RWPE2 (cell line): Measurements from ENCODE around the gene TARM1.
"Not testable (repeated sequence)": the region's sequence is repeated elsewhere in the genome, so short reads cannot be mapped to it uniquely, and the experiment has no call there.

ENCODE experiments used
- ATAC-seq: fragments of 200-7000 bp; cut with Tn5 transposase; 3 replicates; pipeline ENCODE4 v1.9.1; 2021; ENCODE audit warnings: low read depth
- DNase-seq: peaks from one replicate; pipeline ENCODE4 v3.0.0-alpha.2; 2020; ENCODE audit warnings: low spot score
- H3K27ac ChIP-seq: fragments of 450-650 bp; 2 replicates; pipeline ENCODE4 v1.5.1; 2017; ENCODE audit warnings: mild to moderate bottlenecking; ENCODE audit not compliant: poor library complexity, severe bottlenecking
- H3K27me3 ChIP-seq: fragments of 250-450 bp; sonication (Bioruptor Pico); 2 replicates; pipeline ENCODE4 v1.5.1; 2021; ENCODE audit warnings: mild to moderate bottlenecking, moderate library complexity; ENCODE audit not compliant: insufficient read depth, poor library complexity, severe bottlenecking
- H3K36me3 ChIP-seq: fragments of 250-450 bp; sonication (Bioruptor Pico); 2 replicates; pipeline ENCODE4 v1.5.1; 2020; ENCODE audit warnings: low read depth, mild to moderate bottlenecking, moderate library complexity
- H3K4me1 ChIP-seq: fragments of 250-450 bp; sonication (Bioruptor Pico); 2 replicates; pipeline ENCODE4 v1.5.1; 2021; ENCODE audit warnings: mild to moderate bottlenecking, moderate library complexity; ENCODE audit not compliant: insufficient read depth, poor library complexity, severe bottlenecking
- H3K4me3 ChIP-seq: fragments of 250-450 bp; sonication (Bioruptor Pico); 2 replicates; pipeline ENCODE4 v1.5.1; 2021; ENCODE audit warnings: mild to moderate bottlenecking, moderate library complexity; ENCODE audit not compliant: severe bottlenecking
- H3K9me3 ChIP-seq: fragments of 250-450 bp; sonication (Bioruptor Pico); 2 replicates; pipeline ENCODE4 v1.5.1; 2021; ENCODE audit warnings: mild to moderate bottlenecking, moderate library complexity; ENCODE audit not compliant: severe bottlenecking
- TF ChIP-seq, protein P1 (sequence below): fragments of 450-650 bp; IDR thresholded peaks from one replicate; pipeline ENCODE4 v1.5.1; 2017; ENCODE audit warnings: mild to moderate bottlenecking, moderate library complexity; ENCODE audit not compliant: poor library complexity, severe bottlenecking

TARM1 gene

GRCh38 chr19:54041969-54042606 is 39.1 kb downstream of the TARM1 start:
- H3K36me3 ChIP-seq: no peaks in the 10 kb centered on the region
- DNase-seq (no peak), ATAC-seq (peak; percentile 80)
- no peak overlapping the region for H3K4me3 ChIP-seq
- peaks cover 11% of the 10 kb centered on the region for H3K4me1 ChIP-seq
- peaks cover 4% of the 10 kb centered on the region for H3K27me3 ChIP-seq
- H3K27ac ChIP-seq: peak overlapping the region; percentile 60
- H3K9me3 ChIP-seq: no peaks in the 10 kb centered on the region
- TF ChIP-seq, protein P1, sequence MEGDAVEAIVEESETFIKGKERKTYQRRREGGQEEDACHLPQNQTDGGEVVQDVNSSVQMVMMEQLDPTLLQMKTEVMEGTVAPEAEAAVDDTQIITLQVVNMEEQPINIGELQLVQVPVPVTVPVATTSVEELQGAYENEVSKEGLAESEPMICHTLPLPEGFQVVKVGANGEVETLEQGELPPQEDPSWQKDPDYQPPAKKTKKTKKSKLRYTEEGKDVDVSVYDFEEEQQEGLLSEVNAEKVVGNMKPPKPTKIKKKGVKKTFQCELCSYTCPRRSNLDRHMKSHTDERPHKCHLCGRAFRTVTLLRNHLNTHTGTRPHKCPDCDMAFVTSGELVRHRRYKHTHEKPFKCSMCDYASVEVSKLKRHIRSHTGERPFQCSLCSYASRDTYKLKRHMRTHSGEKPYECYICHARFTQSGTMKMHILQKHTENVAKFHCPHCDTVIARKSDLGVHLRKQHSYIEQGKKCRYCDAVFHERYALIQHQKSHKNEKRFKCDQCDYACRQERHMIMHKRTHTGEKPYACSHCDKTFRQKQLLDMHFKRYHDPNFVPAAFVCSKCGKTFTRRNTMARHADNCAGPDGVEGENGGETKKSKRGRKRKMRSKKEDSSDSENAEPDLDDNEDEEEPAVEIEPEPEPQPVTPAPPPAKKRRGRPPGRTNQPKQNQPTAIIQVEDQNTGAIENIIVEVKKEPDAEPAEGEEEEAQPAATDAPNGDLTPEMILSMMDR: no peak

GRCh38 chr19:54040003-54040402 is 41.2 kb downstream of the TARM1 start:
- H3K27ac ChIP-seq: no peak overlapping the region
- H3K36me3 ChIP-seq: no peaks in the 10 kb centered on the region
- H3K27me3 ChIP-seq: no peaks in the 10 kb centered on the region
- no peaks in the 10 kb centered on the region for H3K9me3 ChIP-seq
- no peak for ATAC-seq
- no peak for DNase-seq
- no peak overlapping the region for H3K4me3 ChIP-seq
- TF ChIP-seq, protein P1: no peak
- peaks cover 26% of the 10 kb centered on the region for H3K4me1 ChIP-seq

DNA sequence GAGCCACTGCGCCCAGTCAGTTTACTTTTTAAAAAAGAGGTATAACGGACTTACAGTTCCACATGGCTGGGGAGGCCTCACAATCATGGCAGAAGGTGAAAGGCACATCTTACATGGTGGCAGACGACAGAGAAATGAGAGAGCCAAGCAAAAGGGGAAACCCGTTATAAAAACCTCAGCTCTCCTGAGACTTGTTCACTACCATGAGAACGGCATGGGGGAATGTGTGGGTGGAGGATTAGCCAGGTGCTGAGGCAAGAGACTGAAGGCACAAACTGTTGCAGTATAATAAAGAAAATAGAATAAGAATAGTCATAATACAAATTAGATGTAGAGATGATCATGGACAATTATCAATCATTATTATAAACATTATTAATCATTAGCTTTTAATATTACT is 44.6 kb downstream of the TARM1 start:
- H3K9me3 ChIP-seq, H3K27me3 ChIP-seq, H3K4me3 ChIP-seq, DNase-seq, ATAC-seq, H3K36me3 ChIP-seq: not testable (repeated sequence)
- Histone ChIP-seq H3K27ac (peak overlapping the region; percentile 85), H3K4me1 (peaks cover 18% of the 10 kb centered on the region)

DNA sequence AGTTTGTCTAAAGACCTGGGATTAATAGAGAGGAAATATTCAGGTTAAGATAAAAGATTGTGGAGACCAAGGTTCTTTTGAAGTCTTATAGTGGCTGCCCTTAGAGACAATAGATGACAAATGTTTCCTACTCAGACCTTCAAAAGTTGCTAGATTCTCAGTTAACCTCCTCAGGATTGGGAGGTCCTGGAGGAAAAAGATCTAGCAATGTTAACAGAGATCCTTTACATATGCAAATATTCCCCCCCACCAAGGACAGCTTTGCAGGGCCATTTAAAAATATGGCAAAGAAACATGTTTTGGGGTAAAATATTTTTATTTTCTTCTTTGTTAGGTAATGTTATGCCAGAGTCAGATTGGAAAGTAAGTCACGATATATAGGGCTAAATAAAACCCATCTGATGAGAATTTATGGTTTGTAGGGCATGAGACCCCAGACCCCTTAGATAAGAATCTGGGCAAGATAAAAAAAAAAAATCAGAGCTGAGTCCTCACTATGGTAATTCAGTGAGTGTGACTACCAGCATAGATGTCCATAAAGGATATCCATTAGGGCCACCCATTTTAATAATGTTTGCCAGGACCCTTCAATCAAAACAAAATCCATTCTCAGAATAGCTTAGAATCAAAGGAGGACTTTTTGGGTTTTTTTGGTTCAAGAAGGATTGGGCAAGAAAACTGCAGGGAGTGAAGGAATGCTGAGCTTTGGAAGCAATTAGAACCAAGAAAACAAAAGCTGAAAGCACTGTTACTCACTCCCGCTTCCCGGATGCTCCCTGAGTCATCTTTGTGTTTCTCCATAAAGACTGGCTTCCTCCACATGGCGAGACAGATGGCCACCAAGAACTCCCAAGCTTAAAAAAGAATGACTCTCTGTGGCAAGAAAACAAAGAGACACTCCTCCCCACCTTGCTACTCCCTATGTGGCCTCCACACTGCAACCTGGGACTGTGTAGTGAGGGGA is 45.7 kb downstream of the TARM1 start:
- peak overlapping the region; percentile 85 for H3K27ac ChIP-seq
- TF ChIP-seq, protein P1: no peak
- no peak for DNase-seq
- no peaks in the 10 kb centered on the region for H3K27me3 ChIP-seq
- H3K36me3 ChIP-seq: no peaks in the 10 kb centered on the region
- peaks cover 17% of the 10 kb centered on the region for H3K4me1 ChIP-seq
- H3K4me3 ChIP-seq: no peak overlapping the region
- peak; percentile 98 for ATAC-seq
- no peaks in the 10 kb centered on the region for H3K9me3 ChIP-seq

GRCh38 chr19:54030895-54031586 is 50.1 kb downstream of the TARM1 start:
- no peak overlapping the region for H3K27ac ChIP-seq
- no peaks in the 10 kb centered on the region for H3K9me3 ChIP-seq
- no peak for DNase-seq
- H3K36me3 ChIP-seq: no peaks in the 10 kb centered on the region
- ATAC-seq: no peak
- no peak overlapping the region for H3K4me3 ChIP-seq
- peaks cover 13% of the 10 kb centered on the region for H3K4me1 ChIP-seq
- no peaks in the 10 kb centered on the region for H3K27me3 ChIP-seq
- TF ChIP-seq, protein P1: peak; percentile 36
